ENCODE data around the gene PARD3B.

Gene PARD3B

GRCh38 chr2:204625135-204625534 lies 79.9 kb downstream of the PARD3B start:
- H3K27ac ChIP-seq (replicated peaks) = no peak overlapping the region
- no peak for TF ChIP-seq CTCF (IDR thresholded peaks at IDR 0.05; ENCODE audit: insufficient read depth, low read length)
- TF ChIP-seq REST (IDR thresholded peaks at IDR 0.05; ENCODE audit: insufficient replicate concordance, low read depth) = no peak
- no peak for TF ChIP-seq SPI1 (IDR thresholded peaks at IDR 0.05; ENCODE audit: borderline replicate concordance, low read depth)
- TF ChIP-seq POLR2AphosphoS5 (IDR thresholded peaks at IDR 0.05; ENCODE audit: low read depth) = no peak
- no peak for TF ChIP-seq GABPA (IDR thresholded peaks at IDR 0.05; ENCODE audit: low read depth)
- no peak overlapping the region for H3K4me3 ChIP-seq (replicated peaks; ENCODE audit: insufficient read depth, low read length)
- DNase-seq (ENCODE audit: low read depth in 1 of 2, low spot score in 1 of 2) = no peak
- no peaks in the 10 kb centered on the region for H3K27me3 ChIP-seq (ENCODE audit: insufficient read depth, poor library complexity, severe bottlenecking)

GRCh38 chr2:204628926-204629712 lies 83.8 kb downstream of the PARD3B start:
- Histone ChIP-seq H3K4me3 (replicated peaks; ENCODE audit: insufficient read depth, low read length) (no peak overlapping the region), H3K27me3 (ENCODE audit: insufficient read depth, poor library complexity, severe bottlenecking) (no peaks in the 10 kb centered on the region), H3K27ac (replicated peaks) (no peak overlapping the region)
- no peak for DNase-seq (ENCODE audit: low read depth in 1 of 2, low spot score in 1 of 2)
- TF ChIP-seq CTCF (IDR thresholded peaks at IDR 0.05; ENCODE audit: insufficient read depth, low read length) (no peak), SPI1 (IDR thresholded peaks at IDR 0.05; ENCODE audit: borderline replicate concordance, low read depth) (no peak), POLR2AphosphoS5 (IDR thresholded peaks at IDR 0.05; ENCODE audit: low read depth) (no peak), GABPA (IDR thresholded peaks at IDR 0.05; ENCODE audit: low read depth) (no peak), REST (IDR thresholded peaks at IDR 0.05; ENCODE audit: insufficient replicate concordance, low read depth) (no peak)

- TF ChIP-seq POLR2AphosphoS5 (IDR thresholded peaks at IDR 0.05; ENCODE audit: low read depth) = no peak
- TF ChIP-seq CTCF (IDR thresholded peaks at IDR 0.05; ENCODE audit: insufficient read depth, low read length) = no peak
- no peak for TF ChIP-seq REST (IDR thresholded peaks at IDR 0.05; ENCODE audit: insufficient replicate concordance, low read depth)
- TF ChIP-seq SPI1 (IDR thresholded peaks at IDR 0.05; ENCODE audit: borderline replicate concordance, low read depth) = no peak
- H3K27me3 ChIP-seq (ENCODE audit: insufficient read depth, poor library complexity, severe bottlenecking) = no peaks in the 10 kb centered on the region
- no peak overlapping the region for H3K4me3 ChIP-seq (replicated peaks; ENCODE audit: insufficient read depth, low read length)
- H3K27ac ChIP-seq (replicated peaks) = no peak overlapping the region
- DNase-seq (ENCODE audit: low read depth in 1 of 2, low spot score in 1 of 2) = no peak
Measured at GRCh38 chr2:204632410-204632809, 87.1 kb downstream of the PARD3B start.
